Stimulated activated memory B cell treated with anti-CD40 and anti-IgM and Interleukin-4, amounts not matched to agents 10 μg/mL and 1 μg/mL and 100 μg/mL, for 72 hours (primary cell): ENCODE results near the gene CLCN4.
A peak's percentile ranks its signal among the peaks of the same experiment; 100 is the strongest.

Experiments used
- ATAC-seq: fragments of 150-1000 bp; cut with Tn5 transposase; 2 replicates; pipeline ENCODE4 v1.10.0; 2021
- H3K27ac Mint-ChIP-seq: one replicate; pipeline ENCODE4 v1.8.0; 2022; ENCODE audit warnings: mild to moderate bottlenecking, mixed read lengths
- H3K27me3 Mint-ChIP-seq: one replicate; pipeline ENCODE4 v1.8.0; 2022; ENCODE audit warnings: mixed read lengths
- H3K36me3 Mint-ChIP-seq: one replicate; pipeline ENCODE4 v1.8.0; 2022; ENCODE audit warnings: mixed read lengths
- H3K4me1 Mint-ChIP-seq: one replicate; pipeline ENCODE4 v1.8.0; 2022; ENCODE audit warnings: mixed read lengths
- H3K4me3 Mint-ChIP-seq: one replicate; pipeline ENCODE4 v1.8.0; 2022; ENCODE audit warnings: mild to moderate bottlenecking, moderate library complexity, mixed read lengths
- H3K9me3 Mint-ChIP-seq: one replicate; pipeline ENCODE4 v1.8.0; 2022; ENCODE audit warnings: mixed read lengths

CLCN4 gene

GRCh38 chrX:10168226-10168625 is 11.5 kb downstream of the CLCN4 start:
- no peak overlapping the region for H3K27ac Mint-ChIP-seq

GRCh38 chrX:10169175-10169574 is 12.4 kb downstream of the CLCN4 start:
- no peak overlapping the region for H3K27ac Mint-ChIP-seq
- peaks cover 28% of the 10 kb centered on the region for H3K4me1 Mint-ChIP-seq
- no peaks in the 10 kb centered on the region for H3K9me3 Mint-ChIP-seq
- H3K4me3 Mint-ChIP-seq: no peak overlapping the region
- peaks cover 13% of the 10 kb centered on the region for H3K36me3 Mint-ChIP-seq
- no peak for ATAC-seq
- no peaks in the 10 kb centered on the region for H3K27me3 Mint-ChIP-seq

More at GRCh38 chrX:10168226-10168625, 11.5 kb downstream of the CLCN4 start:
- no peaks in the 10 kb centered on the region for H3K9me3 Mint-ChIP-seq
- H3K4me3 Mint-ChIP-seq: no peak overlapping the region
- ATAC-seq: no peak
- no peaks in the 10 kb centered on the region for H3K27me3 Mint-ChIP-seq
- peaks cover 14% of the 10 kb centered on the region for H3K36me3 Mint-ChIP-seq
- peaks cover 33% of the 10 kb centered on the region for H3K4me1 Mint-ChIP-seq

GRCh38 chrX:10171249-10171648 is 14.5 kb downstream of the CLCN4 start:
- no peak for ATAC-seq
- Mint-ChIP-seq H3K4me1 (peaks cover 19% of the 10 kb centered on the region), H3K27me3 (no peaks in the 10 kb centered on the region), H3K36me3 (peaks cover 17% of the 10 kb centered on the region), H3K9me3 (no peaks in the 10 kb centered on the region), H3K27ac (no peak overlapping the region), H3K4me3 (no peak overlapping the region)

- Mint-ChIP-seq H3K4me3 (no peak overlapping the region), H3K4me1 (peaks cover 11% of the 10 kb centered on the region), H3K36me3 (peaks cover 23% of the 10 kb centered on the region), H3K27ac (no peak overlapping the region), H3K27me3 (no peaks in the 10 kb centered on the region), H3K9me3 (no peaks in the 10 kb centered on the region)
- no peak for ATAC-seq
Measured at GRCh38 chrX:10172877-10173276, 16.1 kb downstream of the CLCN4 start.

- Mint-ChIP-seq H3K4me3 (no peak overlapping the region), H3K27me3 (no peaks in the 10 kb centered on the region), H3K36me3 (peaks cover 23% of the 10 kb centered on the region), H3K4me1 (peaks cover 11% of the 10 kb centered on the region), H3K27ac (no peak overlapping the region), H3K9me3 (no peaks in the 10 kb centered on the region)
- ATAC-seq: no peak
Measured at GRCh38 chrX:10173331-10173900, 16.6 kb downstream of the CLCN4 start.

- Mint-ChIP-seq H3K27me3 (no peaks in the 10 kb centered on the region), H3K36me3 (peaks cover 23% of the 10 kb centered on the region), H3K4me3 (no peak overlapping the region), H3K27ac (no peak overlapping the region), H3K4me1 (peaks cover 11% of the 10 kb centered on the region), H3K9me3 (no peaks in the 10 kb centered on the region)
- no peak for ATAC-seq
Measured at GRCh38 chrX:10174051-10174450, 17.3 kb downstream of the CLCN4 start.

GRCh38 chrX:10174810-10175209 is 18.0 kb downstream of the CLCN4 start:
- Mint-ChIP-seq H3K27ac (no peak overlapping the region), H3K4me1 (peaks cover 11% of the 10 kb centered on the region), H3K36me3 (peaks cover 23% of the 10 kb centered on the region), H3K4me3 (no peak overlapping the region), H3K27me3 (no peaks in the 10 kb centered on the region), H3K9me3 (no peaks in the 10 kb centered on the region)
- no peak for ATAC-seq

GRCh38 chrX:10175319-10175871 is 18.6 kb downstream of the CLCN4 start:
- Mint-ChIP-seq H3K9me3 (no peaks in the 10 kb centered on the region), H3K27ac (peak overlapping the region; percentile 37), H3K36me3 (peaks cover 23% of the 10 kb centered on the region), H3K27me3 (no peaks in the 10 kb centered on the region), H3K4me1 (peaks cover 11% of the 10 kb centered on the region), H3K4me3 (no peak overlapping the region)
- no peak for ATAC-seq

- peaks cover 23% of the 10 kb centered on the region for H3K36me3 Mint-ChIP-seq
- peak overlapping the region; percentile 37 for H3K27ac Mint-ChIP-seq
- H3K4me1 Mint-ChIP-seq: peaks cover 11% of the 10 kb centered on the region
- no peak overlapping the region for H3K4me3 Mint-ChIP-seq
- no peaks in the 10 kb centered on the region for H3K9me3 Mint-ChIP-seq
- ATAC-seq: no peak
- H3K27me3 Mint-ChIP-seq: no peaks in the 10 kb centered on the region
Measured at GRCh38 chrX:10176121-10177003, 19.6 kb downstream of the CLCN4 start.

- ATAC-seq: no peak
- Mint-ChIP-seq H3K27me3 (no peaks in the 10 kb centered on the region), H3K27ac (no peak overlapping the region), H3K9me3 (no peaks in the 10 kb centered on the region), H3K36me3 (peaks cover 23% of the 10 kb centered on the region), H3K4me1 (peaks cover 11% of the 10 kb centered on the region), H3K4me3 (no peak overlapping the region)
Measured at GRCh38 chrX:10177004-10177396, 20.2 kb downstream of the CLCN4 start.

- Mint-ChIP-seq H3K4me3 (no peak overlapping the region), H3K4me1 (peaks cover 11% of the 10 kb centered on the region), H3K9me3 (no peaks in the 10 kb centered on the region), H3K36me3 (peaks cover 23% of the 10 kb centered on the region), H3K27ac (no peak overlapping the region), H3K27me3 (no peaks in the 10 kb centered on the region)
- no peak for ATAC-seq
Measured at GRCh38 chrX:10177601-10178000, 20.8 kb downstream of the CLCN4 start.

- H3K27ac Mint-ChIP-seq: no peak overlapping the region
- H3K9me3 Mint-ChIP-seq: no peaks in the 10 kb centered on the region
- peaks cover 13% of the 10 kb centered on the region for H3K36me3 Mint-ChIP-seq
- no peak for ATAC-seq
- H3K4me1 Mint-ChIP-seq: peaks cover 11% of the 10 kb centered on the region
- no peaks in the 10 kb centered on the region for H3K27me3 Mint-ChIP-seq
- no peak overlapping the region for H3K4me3 Mint-ChIP-seq
Measured at GRCh38 chrX:10178866-10179463, 22.2 kb downstream of the CLCN4 start.

GRCh38 chrX:10183760-10184159 is 27.0 kb downstream of the CLCN4 start:
- H3K27me3 Mint-ChIP-seq: no peaks in the 10 kb centered on the region
- H3K4me3 Mint-ChIP-seq: no peak overlapping the region
- no peak for ATAC-seq
- peaks cover 16% of the 10 kb centered on the region for H3K36me3 Mint-ChIP-seq
- H3K27ac Mint-ChIP-seq: no peak overlapping the region
- no peaks in the 10 kb centered on the region for H3K9me3 Mint-ChIP-seq
- H3K4me1 Mint-ChIP-seq: peaks cover 7% of the 10 kb centered on the region

- no peak overlapping the region for H3K4me3 Mint-ChIP-seq
- H3K4me1 Mint-ChIP-seq: peaks cover 7% of the 10 kb centered on the region
- H3K27me3 Mint-ChIP-seq: no peaks in the 10 kb centered on the region
Measured at GRCh38 chrX:10184411-10184810, 27.6 kb downstream of the CLCN4 start.

GRCh38 chrX:10186355-10186754 is 29.6 kb downstream of the CLCN4 start:
- no peaks in the 10 kb centered on the region for H3K9me3 Mint-ChIP-seq
- no peak for ATAC-seq
- H3K27ac Mint-ChIP-seq: no peak overlapping the region

More at GRCh38 chrX:10184411-10184810, 27.6 kb downstream of the CLCN4 start:
- no peaks in the 10 kb centered on the region for H3K9me3 Mint-ChIP-seq
- H3K36me3 Mint-ChIP-seq: peaks cover 16% of the 10 kb centered on the region
- ATAC-seq: no peak
- H3K27ac Mint-ChIP-seq: no peak overlapping the region

More at GRCh38 chrX:10186355-10186754, 29.6 kb downstream of the CLCN4 start:
- H3K27me3 Mint-ChIP-seq: no peaks in the 10 kb centered on the region
- no peak overlapping the region for H3K4me3 Mint-ChIP-seq
- H3K36me3 Mint-ChIP-seq: peaks cover 16% of the 10 kb centered on the region
- H3K4me1 Mint-ChIP-seq: peaks cover 14% of the 10 kb centered on the region
